SK-N-SH (cell line): Measurements from ENCODE around the gene NPHS1.

Source experiments
- EZH2phosphoT487 ChIP-seq: fragments of 200-600 bp; sonication (generic); IDR thresholded peaks from 2 replicates; pipeline ENCODE4 v1.6.1; 2017; ENCODE audit warnings: low read depth, mixed run types, mild to moderate bottlenecking, antibody characterized with exemption, moderate library complexity, borderline replicate concordance
- FOXM1 ChIP-seq: IDR thresholded peaks from 2 replicates; pipeline ENCODE4 v1.4.0; 2012; ENCODE audit warnings: low read depth, mild to moderate bottlenecking
- POLR2AphosphoS5 ChIP-seq: IDR thresholded peaks from 2 replicates; pipeline ENCODE4 v1.6.1; 2012; ENCODE audit warnings: low read depth, low read length
- RAD21 ChIP-seq: IDR thresholded peaks from 2 replicates; pipeline ENCODE4 v1.6.1; 2012; ENCODE audit warnings: mild to moderate bottlenecking, low read length
- RCOR1 ChIP-seq: fragments of 150-350 bp; IDR thresholded peaks from 2 replicates; pipeline ENCODE4 v1.6.1; 2017; ENCODE audit warnings: antibody characterized with exemption, low read length
- RFX5 ChIP-seq: IDR thresholded peaks from 2 replicates; pipeline ENCODE4 v1.6.1; 2012; ENCODE audit warnings: mild to moderate bottlenecking, improper control_type of control experiment, low read length
- RXRA ChIP-seq: IDR thresholded peaks from 2 replicates; pipeline ENCODE4 v1.4.0; 2012; ENCODE audit warnings: low read depth, mild to moderate bottlenecking, borderline replicate concordance
- SIN3A ChIP-seq: IDR thresholded peaks from 2 replicates; pipeline ENCODE4 v1.6.1; 2012; ENCODE audit warnings: low read depth, mild to moderate bottlenecking, low read length, moderate library complexity, borderline replicate concordance
- SMC3 ChIP-seq: IDR thresholded peaks from 2 replicates; pipeline ENCODE4 v1.6.1; 2012; ENCODE audit warnings: low read depth, low read length, improper control_type of control experiment
- TF ChIP-seq, protein P1 (sequence below): fragments of 200-600 bp; sonication (generic); IDR thresholded peaks from 2 replicates; pipeline ENCODE4 v1.6.1; 2017; ENCODE audit warnings: antibody characterized with exemption, mild to moderate bottlenecking, moderate library complexity
- TF ChIP-seq, protein P2 (sequence below): IDR thresholded peaks from 2 replicates; pipeline ENCODE4 v1.6.1; 2012; ENCODE audit warnings: mild to moderate bottlenecking, low read depth, low read length, moderate library complexity
- TF ChIP-seq, protein P3 (sequence below): fragments of 150-350 bp; IDR thresholded peaks from 2 replicates; pipeline ENCODE4 v1.6.1; 2016; ENCODE audit warnings: mild to moderate bottlenecking, low read depth, low read length

DNA sequence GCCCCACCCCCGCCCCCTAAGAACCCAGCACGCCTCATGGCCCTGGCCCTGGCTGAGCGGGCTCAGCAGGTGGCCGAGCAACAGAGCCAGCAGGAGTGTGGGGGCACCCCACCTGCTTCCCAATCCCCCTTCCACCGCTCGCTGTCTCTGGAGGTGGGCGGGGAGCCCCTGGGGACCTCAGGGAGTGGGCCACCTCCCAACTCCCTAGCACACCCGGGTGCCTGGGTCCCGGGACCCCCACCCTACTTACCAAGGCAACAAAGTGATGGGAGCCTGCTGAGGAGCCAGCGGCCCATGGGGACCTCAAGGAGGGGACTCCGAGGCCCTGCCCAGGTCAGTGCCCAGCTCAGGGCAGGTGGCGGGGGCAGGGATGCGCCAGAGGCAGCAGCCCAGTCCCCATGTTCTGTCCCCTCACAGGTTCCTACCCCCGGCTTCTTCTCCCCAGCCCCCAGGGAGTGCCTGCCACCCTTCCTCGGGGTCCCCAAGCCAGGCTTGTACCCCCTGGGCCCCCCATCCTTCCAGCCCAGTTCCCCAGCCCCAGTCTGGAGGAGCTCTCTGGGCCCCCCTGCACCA, 65.0 kb downstream of the NPHS1 start:
- TF ChIP-seq SIN3A (no peak), RAD21 (no peak), RCOR1 (no peak), EZH2phosphoT487 (no peak), SMC3 (no peak), RXRA (no peak), RFX5 (no peak), POLR2AphosphoS5 (no peak), FOXM1 (no peak)
- TF ChIP-seq, protein P1, sequence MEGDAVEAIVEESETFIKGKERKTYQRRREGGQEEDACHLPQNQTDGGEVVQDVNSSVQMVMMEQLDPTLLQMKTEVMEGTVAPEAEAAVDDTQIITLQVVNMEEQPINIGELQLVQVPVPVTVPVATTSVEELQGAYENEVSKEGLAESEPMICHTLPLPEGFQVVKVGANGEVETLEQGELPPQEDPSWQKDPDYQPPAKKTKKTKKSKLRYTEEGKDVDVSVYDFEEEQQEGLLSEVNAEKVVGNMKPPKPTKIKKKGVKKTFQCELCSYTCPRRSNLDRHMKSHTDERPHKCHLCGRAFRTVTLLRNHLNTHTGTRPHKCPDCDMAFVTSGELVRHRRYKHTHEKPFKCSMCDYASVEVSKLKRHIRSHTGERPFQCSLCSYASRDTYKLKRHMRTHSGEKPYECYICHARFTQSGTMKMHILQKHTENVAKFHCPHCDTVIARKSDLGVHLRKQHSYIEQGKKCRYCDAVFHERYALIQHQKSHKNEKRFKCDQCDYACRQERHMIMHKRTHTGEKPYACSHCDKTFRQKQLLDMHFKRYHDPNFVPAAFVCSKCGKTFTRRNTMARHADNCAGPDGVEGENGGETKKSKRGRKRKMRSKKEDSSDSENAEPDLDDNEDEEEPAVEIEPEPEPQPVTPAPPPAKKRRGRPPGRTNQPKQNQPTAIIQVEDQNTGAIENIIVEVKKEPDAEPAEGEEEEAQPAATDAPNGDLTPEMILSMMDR, result no peak
- TF ChIP-seq, protein P2, sequence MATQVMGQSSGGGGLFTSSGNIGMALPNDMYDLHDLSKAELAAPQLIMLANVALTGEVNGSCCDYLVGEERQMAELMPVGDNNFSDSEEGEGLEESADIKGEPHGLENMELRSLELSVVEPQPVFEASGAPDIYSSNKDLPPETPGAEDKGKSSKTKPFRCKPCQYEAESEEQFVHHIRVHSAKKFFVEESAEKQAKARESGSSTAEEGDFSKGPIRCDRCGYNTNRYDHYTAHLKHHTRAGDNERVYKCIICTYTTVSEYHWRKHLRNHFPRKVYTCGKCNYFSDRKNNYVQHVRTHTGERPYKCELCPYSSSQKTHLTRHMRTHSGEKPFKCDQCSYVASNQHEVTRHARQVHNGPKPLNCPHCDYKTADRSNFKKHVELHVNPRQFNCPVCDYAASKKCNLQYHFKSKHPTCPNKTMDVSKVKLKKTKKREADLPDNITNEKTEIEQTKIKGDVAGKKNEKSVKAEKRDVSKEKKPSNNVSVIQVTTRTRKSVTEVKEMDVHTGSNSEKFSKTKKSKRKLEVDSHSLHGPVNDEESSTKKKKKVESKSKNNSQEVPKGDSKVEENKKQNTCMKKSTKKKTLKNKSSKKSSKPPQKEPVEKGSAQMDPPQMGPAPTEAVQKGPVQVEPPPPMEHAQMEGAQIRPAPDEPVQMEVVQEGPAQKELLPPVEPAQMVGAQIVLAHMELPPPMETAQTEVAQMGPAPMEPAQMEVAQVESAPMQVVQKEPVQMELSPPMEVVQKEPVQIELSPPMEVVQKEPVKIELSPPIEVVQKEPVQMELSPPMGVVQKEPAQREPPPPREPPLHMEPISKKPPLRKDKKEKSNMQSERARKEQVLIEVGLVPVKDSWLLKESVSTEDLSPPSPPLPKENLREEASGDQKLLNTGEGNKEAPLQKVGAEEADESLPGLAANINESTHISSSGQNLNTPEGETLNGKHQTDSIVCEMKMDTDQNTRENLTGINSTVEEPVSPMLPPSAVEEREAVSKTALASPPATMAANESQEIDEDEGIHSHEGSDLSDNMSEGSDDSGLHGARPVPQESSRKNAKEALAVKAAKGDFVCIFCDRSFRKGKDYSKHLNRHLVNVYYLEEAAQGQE, result no peak
- TF ChIP-seq, protein P3, sequence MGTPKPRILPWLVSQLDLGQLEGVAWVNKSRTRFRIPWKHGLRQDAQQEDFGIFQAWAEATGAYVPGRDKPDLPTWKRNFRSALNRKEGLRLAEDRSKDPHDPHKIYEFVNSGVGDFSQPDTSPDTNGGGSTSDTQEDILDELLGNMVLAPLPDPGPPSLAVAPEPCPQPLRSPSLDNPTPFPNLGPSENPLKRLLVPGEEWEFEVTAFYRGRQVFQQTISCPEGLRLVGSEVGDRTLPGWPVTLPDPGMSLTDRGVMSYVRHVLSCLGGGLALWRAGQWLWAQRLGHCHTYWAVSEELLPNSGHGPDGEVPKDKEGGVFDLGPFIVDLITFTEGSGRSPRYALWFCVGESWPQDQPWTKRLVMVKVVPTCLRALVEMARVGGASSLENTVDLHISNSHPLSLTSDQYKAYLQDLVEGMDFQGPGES, result no peak
